ENCODE measurements around the gene SCGB3A1.

- TF ChIP-seq POLR2A (IDR thresholded peaks at IDR 0.05): no peak
- TF ChIP-seq EP300 (IDR thresholded peaks at IDR 0.05): no peak
- no peak for TF ChIP-seq POLR2AphosphoS5 (IDR thresholded peaks at IDR 0.05)
- TF ChIP-seq, protein P1, sequence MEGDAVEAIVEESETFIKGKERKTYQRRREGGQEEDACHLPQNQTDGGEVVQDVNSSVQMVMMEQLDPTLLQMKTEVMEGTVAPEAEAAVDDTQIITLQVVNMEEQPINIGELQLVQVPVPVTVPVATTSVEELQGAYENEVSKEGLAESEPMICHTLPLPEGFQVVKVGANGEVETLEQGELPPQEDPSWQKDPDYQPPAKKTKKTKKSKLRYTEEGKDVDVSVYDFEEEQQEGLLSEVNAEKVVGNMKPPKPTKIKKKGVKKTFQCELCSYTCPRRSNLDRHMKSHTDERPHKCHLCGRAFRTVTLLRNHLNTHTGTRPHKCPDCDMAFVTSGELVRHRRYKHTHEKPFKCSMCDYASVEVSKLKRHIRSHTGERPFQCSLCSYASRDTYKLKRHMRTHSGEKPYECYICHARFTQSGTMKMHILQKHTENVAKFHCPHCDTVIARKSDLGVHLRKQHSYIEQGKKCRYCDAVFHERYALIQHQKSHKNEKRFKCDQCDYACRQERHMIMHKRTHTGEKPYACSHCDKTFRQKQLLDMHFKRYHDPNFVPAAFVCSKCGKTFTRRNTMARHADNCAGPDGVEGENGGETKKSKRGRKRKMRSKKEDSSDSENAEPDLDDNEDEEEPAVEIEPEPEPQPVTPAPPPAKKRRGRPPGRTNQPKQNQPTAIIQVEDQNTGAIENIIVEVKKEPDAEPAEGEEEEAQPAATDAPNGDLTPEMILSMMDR (IDR thresholded peaks at IDR 0.05): no peak
Measured at GRCh38 chr5:180580681-180581080, 10.6 kb downstream of the SCGB3A1 start.

Data from stomach (tissue), 4 donors.